GM08714 (cell line): ENCODE data around the gene CNRIP1.
"Not testable (repeated sequence)": the region's sequence is repeated elsewhere in the genome, so short reads cannot be mapped to it uniquely, and the experiment has no call there.

ENCODE experiments used
- H3K4me3 ChIP-seq: fragments of 200-500 bp; sonication (Bioruptor generic); 2 replicates; pipeline ENCODE4 v1.5.1; 2014; ENCODE audit warnings: mild to moderate bottlenecking, low read length, inconsistent platforms
- ZNF274 ChIP-seq: IDR thresholded peaks from 2 replicates; pipeline ENCODE4 v1.6.1; 2012; ENCODE audit warnings: mild to moderate bottlenecking, low read depth, low read length

The CNRIP1 gene

GRCh38 chr2:68319398-68320117, at the start of gene CNRIP1:
Gene CNRIP1, minus strand, starts transcription at chr2:68319949. Its CDS starts 549 bp downstream, at chr2:68319400.
- peak within 1 kb of the TSS; percentile 6; the same call in 1 of the 2 replicates for H3K4me3 ChIP-seq
- no peak for TF ChIP-seq ZNF274

GRCh38 chr2:68369337-68369734, 49.6 kb upstream of the CNRIP1 start:
- TF ChIP-seq ZNF274 = no peak
- peak overlapping the region; percentile 42; the same call in 1 of the 2 replicates for H3K4me3 ChIP-seq

- H3K4me3 ChIP-seq = peak overlapping the region; percentile 94
- no peak for TF ChIP-seq ZNF274
Observed at GRCh38 chr2:68368654-68369336, 49.0 kb upstream of the CNRIP1 start.

- peak overlapping the region; percentile 94 for H3K4me3 ChIP-seq
- no peak for TF ChIP-seq ZNF274
Observed at GRCh38 chr2:68367953-68368653, 48.4 kb upstream of the CNRIP1 start.

- H3K4me3 ChIP-seq = peak overlapping the region; percentile 94
- TF ChIP-seq ZNF274 = no peak
Observed at GRCh38 chr2:68366083-68366560, 46.4 kb upstream of the CNRIP1 start.

GRCh38 chr2:68365087-68365486, 45.3 kb upstream of the CNRIP1 start, which contains the start of gene PLEK:
Gene PLEK, plus strand, starts transcription at chr2:68365282. Its CDS starts 70 bp downstream, at chr2:68365352.
- H3K4me3 ChIP-seq = peak within 1 kb of the TSS; percentile 94
- no peak for TF ChIP-seq ZNF274

- TF ChIP-seq ZNF274 = no peak
- H3K4me3 ChIP-seq = no peak overlapping the region
Observed at GRCh38 chr2:68363721-68364120, 44.0 kb upstream of the CNRIP1 start.

- H3K4me3 ChIP-seq = peak overlapping the region; percentile 16; the same call in 1 of the 2 replicates
- no peak for TF ChIP-seq ZNF274
Observed at GRCh38 chr2:68362749-68363148, 43.0 kb upstream of the CNRIP1 start.

GRCh38 chr2:68362069-68362468, 42.3 kb upstream of the CNRIP1 start:
- no peak overlapping the region for H3K4me3 ChIP-seq
- no peak for TF ChIP-seq ZNF274

GRCh38 chr2:68359889-68360288, 40.1 kb upstream of the CNRIP1 start:
- H3K4me3 ChIP-seq = no peak overlapping the region
- TF ChIP-seq ZNF274 = no peak

- TF ChIP-seq ZNF274 = no peak
- H3K4me3 ChIP-seq = no peak overlapping the region
Observed at GRCh38 chr2:68357605-68358337, 38.0 kb upstream of the CNRIP1 start.

GRCh38 chr2:68356599-68357239, 37.0 kb upstream of the CNRIP1 start:
- no peak overlapping the region for H3K4me3 ChIP-seq
- TF ChIP-seq ZNF274 = no peak

GRCh38 chr2:68352651-68353391, 33.1 kb upstream of the CNRIP1 start:
- TF ChIP-seq ZNF274 = no peak
- H3K4me3 ChIP-seq = no peak overlapping the region

- no peak overlapping the region for H3K4me3 ChIP-seq
- TF ChIP-seq ZNF274 = no peak
Observed at GRCh38 chr2:68351997-68352396, 32.2 kb upstream of the CNRIP1 start.

- H3K4me3 ChIP-seq = not testable (repeated sequence)
Observed at GRCh38 chr2:68349091-68349490, 29.3 kb upstream of the CNRIP1 start.
